ENCODE data around the gene RAB24. TPM values are rescaled to one million over a fixed set of nuclear protein-coding genes. Genes with fewer than 3 reads are reported as not detected.

Gene RAB24
- total and polyA plus RNA-seq, 7 donors = 14.9 to 38.2 (median 21.1) TPM

- Histone ChIP-seq H3K9me3 (no peaks in the 10 kb centered on the region), H3K27me3 (ENCODE audit: insufficient read depth in 3 of 3, low read length in 2 of 3) (no peaks in the 10 kb centered on the region), H3K27ac (no peak overlapping the region), H3K4me1 (no peaks in the 10 kb centered on the region), H3K36me3 (ENCODE audit: insufficient read depth in 1 of 2, low read depth in 1 of 2) (peaks cover 0 to 89% of the 10 kb centered on the region in 2 donors), H3K4me3 (no peak overlapping the region)
- intact Hi-C loops (cut with DNase I) = no loop called here
- WGBS, 3 donors = 40 to 54% (median 52%) methylated on average over 1 of the region's 1 CpG
- ATAC-seq (no peak), DNase-seq (no peak)
- no peak for TF ChIP-seq CTCF (IDR thresholded peaks at IDR 0.05)
These were observed 26.6 kb downstream of the RAB24 start for GRCh38 chr5:177276886-177277285.

GRCh38 chr5:177275883-177276282 lies 27.6 kb downstream of the RAB24 start:
- Histone ChIP-seq H3K9me3 (no peaks in the 10 kb centered on the region), H3K4me1 (no peaks in the 10 kb centered on the region), H3K36me3 (ENCODE audit: insufficient read depth in 1 of 2, low read depth in 1 of 2) (peaks cover 0 to 89% of the 10 kb centered on the region in 2 donors), H3K27me3 (ENCODE audit: insufficient read depth in 3 of 3, low read length in 2 of 3) (no peaks in the 10 kb centered on the region), H3K4me3 (no peak overlapping the region), H3K27ac (no peak overlapping the region)
- DNase-seq = no peak
- no peak for TF ChIP-seq CTCF (IDR thresholded peaks at IDR 0.05)
- intact Hi-C loops (cut with DNase I) = no loop called here
- WGBS, 3 donors = 89 to 95% (median 94%) methylated on average over 6 of the region's 6 CpGs
- ATAC-seq = no peak

- intact Hi-C loops (cut with DNase I) = no loop called here
- TF ChIP-seq CTCF (IDR thresholded peaks at IDR 0.05) = no peak
- Histone ChIP-seq H3K27me3 (ENCODE audit: insufficient read depth in 3 of 3, low read length in 2 of 3) (no peaks in the 10 kb centered on the region), H3K27ac (no peak overlapping the region), H3K36me3 (ENCODE audit: insufficient read depth in 1 of 2, low read depth in 1 of 2) (peaks cover 2 to 94% of the 10 kb centered on the region in 2 donors), H3K4me3 (no peak overlapping the region), H3K4me1 (no peaks in the 10 kb centered on the region), H3K9me3 (no peaks in the 10 kb centered on the region)
- no peak for DNase-seq
- no peak for ATAC-seq
- 92 to 95% (median 95%) methylated on average over 4 of the region's 4 CpGs for WGBS, 3 donors
These were observed 32.4 kb downstream of the RAB24 start for GRCh38 chr5:177271113-177271512.

- WGBS, 3 donors = 89 to 97% (median 97%) methylated on average over 3 of the region's 3 CpGs
- H3K27me3 ChIP-seq (ENCODE audit: insufficient read depth in 3 of 3, low read length in 2 of 3) = no peaks in the 10 kb centered on the region
- no peaks in the 10 kb centered on the region for H3K4me1 ChIP-seq
- DNase-seq (no peak), ATAC-seq (no peak)
- intact Hi-C loops (cut with DNase I) = no loop called here
- H3K4me3 ChIP-seq = no peak overlapping the region
- H3K36me3 ChIP-seq (ENCODE audit: insufficient read depth in 1 of 2, low read depth in 1 of 2) = peaks cover 2 to 94% of the 10 kb centered on the region in 2 donors
- no peak for TF ChIP-seq CTCF (IDR thresholded peaks at IDR 0.05)
- H3K9me3 ChIP-seq = no peaks in the 10 kb centered on the region
- no peak overlapping the region for H3K27ac ChIP-seq
These were observed 32.9 kb downstream of the RAB24 start for GRCh38 chr5:177270653-177271052.

GRCh38 chr5:177269976-177270375 lies 33.5 kb downstream of the RAB24 start:
- Histone ChIP-seq H3K27me3 (ENCODE audit: insufficient read depth in 3 of 3, low read length in 2 of 3) (no peaks in the 10 kb centered on the region), H3K4me3 (no peak overlapping the region), H3K36me3 (ENCODE audit: insufficient read depth in 1 of 2, low read depth in 1 of 2) (peaks cover 2 to 94% of the 10 kb centered on the region in 2 donors), H3K4me1 (no peaks in the 10 kb centered on the region), H3K9me3 (no peaks in the 10 kb centered on the region), H3K27ac (no peak overlapping the region)
- ATAC-seq (no peak), DNase-seq (no peak)
- no peak for TF ChIP-seq CTCF (IDR thresholded peaks at IDR 0.05)
- 83 to 90% (median 85%) methylated on average over 3 of the region's 3 CpGs for WGBS, 3 donors
- intact Hi-C loops (cut with DNase I) = no loop called here
